ENCODE data around the gene TAGAP. TPM values are rescaled to one million over a fixed set of nuclear protein-coding genes. Genes with fewer than 3 reads are reported as not detected.

Gene TAGAP
- total and polyA plus RNA-seq, 2 donors (not counting 1 experiment from before 2014, with no cell fraction given), result 167 to 242 TPM

DNA sequence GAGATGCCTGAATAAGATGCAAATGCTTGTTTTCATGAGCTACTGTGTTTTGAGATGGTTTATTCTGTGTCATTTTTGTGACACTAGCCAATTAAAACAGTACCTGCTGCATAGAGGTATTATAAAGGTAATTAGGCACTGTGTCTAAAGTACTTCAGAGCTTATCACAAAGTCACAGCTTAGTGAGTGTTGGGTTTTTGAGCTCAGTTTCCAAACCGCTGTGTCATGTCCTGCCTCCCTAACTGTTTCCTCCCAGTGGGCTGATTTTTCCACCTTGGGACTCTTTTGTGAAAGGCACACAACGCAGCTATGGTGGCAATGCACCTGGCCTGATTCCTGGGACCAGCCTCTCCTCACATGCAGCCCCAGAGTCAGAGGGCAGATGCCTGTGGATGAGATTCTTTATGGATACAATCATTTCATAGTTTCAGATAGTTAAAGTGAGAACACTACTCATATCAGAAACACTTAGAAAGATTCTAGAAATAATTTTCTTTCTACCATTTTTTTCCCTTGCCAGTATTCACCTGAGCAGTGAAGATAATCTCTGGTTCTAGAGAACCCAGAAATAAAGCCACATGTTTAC lies 41.3 kb upstream of the TAGAP start:
- no CpG with 5 or more reads among the region's 2 CpGs for WGBS (ENCODE audit: insufficient coverage)
- no peak overlapping the region for H3K4me2 ChIP-seq (replicated peaks; ENCODE audit: low read depth, low read length, poor library complexity, severe bottlenecking)
- H3K4me1 ChIP-seq (ENCODE audit: control insufficient read depth in 2 of 2, insufficient read depth in 2 of 2, low read length in 2 of 2), result peaks cover 17 to 18% of the 10 kb centered on the region in 2 donors
- peak overlapping the region; percentile 34 for H2AFZ ChIP-seq (ENCODE audit: insufficient read depth, low read depth, low read length, poor library complexity, severe bottlenecking)
- no peak overlapping the region for H3K4me3 ChIP-seq (ENCODE audit: control extremely low read depth in 1 of 5, extremely low read depth in 1 of 5, insufficient read depth in 1 of 5, low read depth in 2 of 5, low read length in 4 of 5)
- no peaks in the 10 kb centered on the region for H3K9me3 Mint-ChIP-seq (ENCODE audit: insufficient read depth)
- TF ChIP-seq EZH2 (IDR thresholded peaks at IDR 0.05; ENCODE audit: borderline replicate concordance, insufficient read depth, low read depth, low read length, poor library complexity, severe bottlenecking) (no peak), CTCF (IDR thresholded peaks at IDR 0.05) (no peak)
- CTCF ChIA-PET, result no interaction called here
- H3K9me3 ChIP-seq (ENCODE audit: control extremely low read depth in 1 of 3, control insufficient read depth in 2 of 3, insufficient read depth in 1 of 3, low read length in 2 of 3), result no peaks in the 10 kb centered on the region
- no peaks in the 10 kb centered on the region for H3K27me3 ChIP-seq (replicated peaks in 1 of 4; ENCODE audit: control extremely low read depth in 1 of 4, control insufficient read depth in 3 of 4, insufficient read depth in 4 of 4, low read length in 3 of 4)
- no peaks in the 10 kb centered on the region for H3K36me3 ChIP-seq (replicated peaks in 1 of 2; ENCODE audit: control extremely low read depth in 1 of 2, control insufficient read depth in 1 of 2, extremely low read depth in 1 of 2, insufficient read depth in 2 of 2, low read length in 1 of 2)
- no peaks in the 10 kb centered on the region for H4K20me1 ChIP-seq (ENCODE audit: control insufficient read depth, insufficient read depth, low read length, poor library complexity, severe bottlenecking)
- ATAC-seq (ENCODE audit: low read depth) (no peak), DNase-seq (no peak)
- H3K27ac Mint-ChIP-seq, result no peak overlapping the region
- peaks cover 21% of the 10 kb centered on the region for H3K4me1 Mint-ChIP-seq
- H3K79me2 ChIP-seq (ENCODE audit: control insufficient read depth, insufficient read depth, low read length), result no peaks in the 10 kb centered on the region
- intact Hi-C loops (cut with micrococcal nuclease), result no loop called here
- POLR2A ChIA-PET, result no interaction called here
- no peak overlapping the region for H3K27ac ChIP-seq (ENCODE audit: low read length in 2 of 2)
- no peak overlapping the region for H3K9ac ChIP-seq (ENCODE audit: low read length)
- no peaks in the 10 kb centered on the region for H3K27me3 Mint-ChIP-seq
- no peak overlapping the region for H3K4me3 Mint-ChIP-seq

DNA sequence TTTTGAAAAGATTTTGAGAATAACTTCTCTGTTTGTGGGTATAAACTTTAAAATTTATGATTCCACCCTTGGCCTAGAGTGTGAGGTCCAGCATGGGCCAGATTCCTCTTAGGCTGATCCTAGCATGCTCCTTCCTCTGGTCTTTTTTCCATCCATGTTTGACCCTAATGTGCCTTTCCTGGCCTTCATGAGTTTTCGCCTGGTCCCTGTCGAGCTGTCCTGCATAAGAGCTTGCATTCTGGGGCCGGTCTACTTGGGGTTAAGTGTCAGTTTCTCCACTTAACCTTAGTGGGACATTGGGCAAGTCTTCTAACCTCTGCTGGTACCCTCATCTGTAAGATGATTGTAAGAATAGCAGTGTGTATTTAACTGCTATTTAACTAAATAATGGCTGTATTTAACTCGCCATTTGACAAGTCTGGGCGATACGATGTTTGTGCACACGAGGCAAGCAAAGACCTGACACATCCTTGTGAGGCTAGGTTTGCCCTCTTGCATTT lies 40.7 kb upstream of the TAGAP start:
- Mint-ChIP-seq H3K9me3 (ENCODE audit: insufficient read depth) (no peaks in the 10 kb centered on the region), H3K4me3 (no peak overlapping the region), H3K27ac (no peak overlapping the region), H3K27me3 (no peaks in the 10 kb centered on the region), H3K4me1 (peaks cover 20% of the 10 kb centered on the region)
- DNase-seq, result no peak
- Histone ChIP-seq H3K4me1 (ENCODE audit: control insufficient read depth in 2 of 2, insufficient read depth in 2 of 2, low read length in 2 of 2) (peaks cover 24 to 25% of the 10 kb centered on the region in 2 donors), H3K9ac (ENCODE audit: low read length) (no peak overlapping the region), H3K9me3 (ENCODE audit: control extremely low read depth in 1 of 3, control insufficient read depth in 2 of 3, insufficient read depth in 1 of 3, low read length in 2 of 3) (no peaks in the 10 kb centered on the region), H3K36me3 (replicated peaks in 1 of 2; ENCODE audit: control extremely low read depth in 1 of 2, control insufficient read depth in 1 of 2, extremely low read depth in 1 of 2, insufficient read depth in 2 of 2, low read length in 1 of 2) (no peaks in the 10 kb centered on the region), H3K4me3 (ENCODE audit: control extremely low read depth in 1 of 5, extremely low read depth in 1 of 5, insufficient read depth in 1 of 5, low read depth in 2 of 5, low read length in 4 of 5) (no peak overlapping the region), H3K27ac (ENCODE audit: low read length in 2 of 2) (no peak overlapping the region), H3K27me3 (replicated peaks in 1 of 4; ENCODE audit: control extremely low read depth in 1 of 4, control insufficient read depth in 3 of 4, insufficient read depth in 4 of 4, low read length in 3 of 4) (no peaks in the 10 kb centered on the region), H3K79me2 (ENCODE audit: control insufficient read depth, insufficient read depth, low read length) (no peaks in the 10 kb centered on the region), H2AFZ (ENCODE audit: insufficient read depth, low read depth, low read length, poor library complexity, severe bottlenecking) (no peak overlapping the region), H3K4me2 (replicated peaks; ENCODE audit: low read depth, low read length, poor library complexity, severe bottlenecking) (no peak overlapping the region), H4K20me1 (ENCODE audit: control insufficient read depth, insufficient read depth, low read length, poor library complexity, severe bottlenecking) (no peaks in the 10 kb centered on the region)
- no peak for ATAC-seq (ENCODE audit: low read depth)
- TF ChIP-seq CTCF (IDR thresholded peaks at IDR 0.05), result no peak
- no peak for TF ChIP-seq EZH2 (IDR thresholded peaks at IDR 0.05; ENCODE audit: borderline replicate concordance, insufficient read depth, low read depth, low read length, poor library complexity, severe bottlenecking)
- 100% methylated on average over 7 of the region's 7 CpGs for WGBS (ENCODE audit: insufficient coverage)
- CTCF ChIA-PET, result no interaction called here
- POLR2A ChIA-PET, result no interaction called here
- intact Hi-C loops (cut with micrococcal nuclease), result no loop called here
